Stimulated activated CD4-positive, alpha-beta T cell treated with anti-CD3 and anti-CD28 coated beads, TNF-alpha, amount 100 ng/mL, for 24 hours (primary cell): ENCODE data around the gene ATXN1.
"Not testable (repeated sequence)": the region's sequence is repeated elsewhere in the genome, so short reads cannot be mapped to it uniquely, and the experiment has no call there.

Experiments
- DNase-seq, 3 experiments: peaks; one replicate each; pipeline ENCODE4 v3.0.0-alpha.2; 2020; ENCODE audit warnings: low read depth in 3 of 3

Gene ATXN1

DNA sequence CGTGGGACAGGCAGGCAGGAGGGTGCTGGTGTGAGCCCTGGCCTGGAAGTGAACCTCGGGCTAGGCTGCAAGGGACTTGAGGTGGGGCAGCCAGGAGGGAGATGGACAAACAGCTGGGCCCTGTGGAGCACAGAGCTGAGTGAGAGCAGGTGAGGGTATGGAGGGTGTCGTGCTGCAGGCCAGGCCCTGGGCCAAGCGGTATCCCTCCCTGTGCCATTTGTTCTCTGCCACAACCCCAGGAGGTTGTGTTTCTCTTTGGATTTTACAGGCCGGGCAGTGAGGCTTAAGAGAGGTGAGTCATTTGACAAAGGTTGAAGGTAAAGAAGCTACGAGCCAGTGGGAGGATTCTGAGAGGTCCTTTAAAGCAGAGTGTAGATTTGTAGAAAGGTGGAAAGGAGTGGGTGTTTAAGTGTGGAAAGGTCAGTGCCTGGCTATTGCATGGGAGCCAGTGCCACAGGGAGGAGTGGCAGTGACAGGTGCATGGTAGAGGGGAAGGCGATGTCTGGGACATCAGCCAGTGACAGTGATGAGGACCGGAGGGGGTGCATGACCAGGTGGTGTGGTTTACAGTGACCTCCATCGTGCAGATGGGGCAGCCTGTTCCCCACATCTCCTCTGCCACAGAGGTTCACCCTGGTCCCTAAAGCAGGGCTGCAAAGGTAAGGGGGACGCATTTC lies 483.1 kb downstream of the ATXN1 start:
- DNase-seq = no peak

- no peak for DNase-seq
Observed at GRCh38 chr6:16277101-16277981, 483.9 kb downstream of the ATXN1 start.

GRCh38 chr6:16274885-16275589 lies 486.2 kb downstream of the ATXN1 start:
- no peak for DNase-seq

DNA sequence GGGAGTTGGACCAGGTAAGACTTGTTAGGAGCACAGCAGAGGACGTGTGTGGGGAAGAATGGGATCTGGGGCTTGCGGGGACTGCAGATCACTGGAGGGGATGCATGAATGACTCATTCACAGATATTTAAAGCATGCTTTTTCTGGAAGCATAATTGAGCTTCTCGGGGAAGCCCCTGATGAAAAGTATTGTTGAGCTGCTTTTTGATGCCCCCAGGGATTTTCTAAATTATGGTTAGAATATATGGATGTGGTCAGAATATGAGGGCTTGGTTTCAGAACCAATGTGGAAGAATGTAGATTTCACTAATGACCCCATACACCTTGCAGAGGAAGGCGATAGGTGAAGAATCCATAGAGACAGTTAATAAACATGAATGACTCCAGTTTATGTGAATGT lies 486.8 kb downstream of the ATXN1 start:
- no peak for DNase-seq

- no peak for DNase-seq
Observed at GRCh38 chr6:16273256-16273655, 488.0 kb downstream of the ATXN1 start.

GRCh38 chr6:16272201-16272600 lies 489.1 kb downstream of the ATXN1 start:
- DNase-seq = no peak

GRCh38 chr6:16271428-16271827 lies 489.8 kb downstream of the ATXN1 start:
- DNase-seq = no peak

DNA sequence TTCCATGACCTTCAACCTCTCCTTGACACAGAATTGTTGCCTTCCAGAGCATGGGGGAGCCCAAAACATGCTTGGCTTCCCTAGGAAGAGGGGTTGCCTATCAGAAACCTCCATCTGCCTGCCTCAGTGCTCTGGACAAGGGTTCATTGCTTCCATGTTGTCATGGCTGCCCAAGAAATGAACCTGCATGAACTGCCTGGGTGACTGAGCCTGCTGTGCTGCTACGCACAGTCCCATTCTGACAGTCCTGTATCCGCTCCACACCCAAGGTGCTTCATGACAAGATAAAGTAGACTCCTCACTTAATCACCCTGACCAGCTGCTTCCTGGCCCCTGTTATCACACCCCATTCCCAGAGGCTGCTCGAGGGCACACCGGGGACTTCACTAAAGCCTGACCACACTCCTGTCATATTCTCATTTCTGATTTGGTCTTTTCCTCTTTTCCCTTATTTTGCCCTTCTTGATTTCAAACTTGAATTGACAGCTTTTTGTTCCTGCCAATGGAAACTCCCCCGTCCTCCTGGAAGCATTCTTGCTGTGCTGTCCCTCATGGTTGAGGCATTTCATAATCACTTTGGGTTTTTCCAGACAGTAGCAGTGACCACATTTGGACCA lies 491.0 kb downstream of the ATXN1 start:
- DNase-seq = no peak

GRCh38 chr6:16269442-16270070 lies 491.7 kb downstream of the ATXN1 start:
- not testable (repeated sequence) for DNase-seq

GRCh38 chr6:16267428-16268263 lies 493.6 kb downstream of the ATXN1 start:
- no peak for DNase-seq

- no peak for DNase-seq
Observed at GRCh38 chr6:16265351-16266341, 495.6 kb downstream of the ATXN1 start.

DNA sequence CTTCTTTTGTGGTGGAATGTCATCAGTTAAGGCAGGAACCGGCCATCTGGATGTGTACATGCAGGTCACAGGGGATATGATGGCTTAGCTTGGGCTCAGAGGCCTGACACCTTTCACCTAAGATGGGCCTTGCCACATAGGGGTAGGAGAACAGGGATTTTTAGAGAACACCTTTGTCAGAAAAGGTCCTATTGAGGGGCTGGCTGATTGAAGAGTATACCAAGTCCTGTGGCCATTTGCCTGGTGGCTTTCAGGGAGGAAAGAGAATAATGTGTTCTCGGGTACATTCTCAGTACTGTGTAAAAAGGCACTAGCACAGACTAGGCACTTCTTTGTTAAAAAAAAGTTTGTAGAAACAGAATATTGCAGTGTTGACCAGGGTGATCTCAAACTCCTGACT lies 496.5 kb downstream of the ATXN1 start:
- no peak for DNase-seq

GRCh38 chr6:16263464-16264099 lies 497.7 kb downstream of the ATXN1 start:
- DNase-seq = not testable (repeated sequence)

GRCh38 chr6:16262773-16263172 lies 498.5 kb downstream of the ATXN1 start:
- DNase-seq = not testable (repeated sequence)

DNA sequence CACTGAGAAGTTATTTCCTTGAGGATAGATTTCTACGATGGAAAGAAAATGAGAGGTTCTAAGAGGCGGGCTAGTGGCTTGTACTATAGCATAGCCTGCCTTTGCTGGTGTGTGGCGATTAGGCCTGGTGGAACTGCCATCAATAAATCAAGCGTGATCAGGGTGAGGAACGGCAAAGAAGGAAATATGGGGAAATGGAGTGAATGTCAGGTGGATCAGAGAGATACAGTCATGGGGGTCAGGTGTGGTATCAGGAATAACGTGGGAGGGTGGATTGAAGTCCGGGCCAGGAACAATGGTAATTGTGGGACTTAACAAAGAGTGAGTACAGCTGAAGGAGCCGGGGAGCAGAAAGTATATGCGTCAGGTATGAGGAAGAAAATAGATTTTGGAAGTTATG lies 500.7 kb downstream of the ATXN1 start:
- DNase-seq = not testable (repeated sequence)

DNA sequence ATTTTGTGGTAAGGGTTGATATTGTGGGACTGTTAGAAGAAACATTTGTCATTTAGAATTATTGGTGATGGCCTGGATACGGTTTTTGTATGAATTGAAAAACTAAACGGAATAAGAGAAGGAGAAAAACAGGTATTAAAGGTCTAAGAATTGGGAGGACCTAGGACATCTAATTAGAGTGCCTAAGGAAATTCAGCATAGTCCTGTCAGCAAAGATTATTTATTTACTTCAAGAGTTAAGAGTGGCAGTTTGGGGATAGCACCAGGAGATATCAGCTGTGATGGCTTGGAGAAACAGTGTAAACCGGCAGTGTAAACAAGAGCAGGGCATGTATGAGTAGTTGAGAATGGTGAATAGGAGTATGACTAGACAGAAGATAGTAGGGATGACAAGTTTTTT lies 501.7 kb downstream of the ATXN1 start:
- DNase-seq = not testable (repeated sequence)

DNA sequence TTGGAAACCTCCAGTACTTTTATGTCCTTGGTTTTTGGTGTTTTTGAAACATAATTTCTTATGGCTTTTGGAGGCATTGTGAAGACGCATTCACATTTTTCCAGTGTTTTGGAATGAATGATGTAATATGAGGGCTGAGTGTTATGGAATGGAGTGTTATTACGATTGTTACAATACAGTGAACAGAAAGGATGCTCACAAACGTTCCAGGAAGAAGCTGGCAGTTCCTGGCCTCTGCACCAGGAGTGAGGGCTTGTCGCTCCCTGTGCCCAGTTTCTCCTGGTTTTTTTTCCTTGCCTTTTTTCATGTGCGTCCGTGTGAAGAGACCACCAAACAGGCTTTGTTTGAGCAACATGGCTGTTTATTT lies 502.6 kb downstream of the ATXN1 start:
- no peak for DNase-seq

DNA sequence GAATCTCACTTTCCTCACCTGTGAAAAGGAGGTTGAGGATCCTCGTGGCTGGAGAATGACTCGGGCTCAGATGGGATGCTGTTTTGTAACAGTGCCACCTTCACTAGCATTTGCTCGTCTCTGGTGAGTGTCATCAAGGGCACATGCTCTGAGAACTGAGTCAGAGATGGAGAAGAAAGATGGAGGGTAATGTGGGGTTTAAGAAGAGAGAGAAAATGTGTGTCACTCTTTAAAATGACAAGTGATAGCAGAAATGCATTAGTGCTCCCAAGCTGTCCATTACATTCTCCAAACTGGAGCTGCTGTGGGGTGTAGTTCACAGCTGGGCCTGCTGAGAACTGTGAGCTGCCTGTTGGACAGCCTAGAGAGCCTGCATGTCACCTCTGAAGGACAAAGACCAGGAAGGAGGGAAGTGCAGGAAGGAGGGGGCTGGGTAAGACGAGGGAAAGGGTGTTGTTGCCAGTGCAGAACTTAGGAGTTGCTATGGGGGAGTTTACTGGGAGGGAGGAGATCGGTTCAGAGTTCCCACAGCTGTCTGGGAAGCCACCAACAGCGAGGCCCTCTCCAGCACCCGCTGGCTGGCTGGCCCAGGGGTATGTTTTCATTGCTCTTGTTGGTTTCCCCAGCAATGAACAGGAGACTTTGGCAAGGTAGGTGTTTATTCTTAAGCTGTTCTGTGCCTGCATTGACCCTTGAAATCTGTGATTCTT lies 503.1 kb downstream of the ATXN1 start:
- no peak for DNase-seq
